ENCODE results near the gene RPS6KL1. TPM values are rescaled to one million over a fixed set of nuclear protein-coding genes. Genes with fewer than 3 reads are reported as not detected.

RPS6KL1 gene
- total RNA-seq, 1 experiment from 2014 or later, result 17.9 TPM

GRCh38 chr14:74886001-74886400, 37.1 kb downstream of the RPS6KL1 start:
- ChIA-PET POLR2A (ENCODE audit: unreplicated experiment) (interaction anchor here (0.6 kb wide), 1 partner anchor 241 kb away, joined by 4 read pairs; the partner anchor contains the start of gene NEK9), CTCF (no interaction called here)
- BruUV-seq (replicated peaks), result no TSS peak
- H3K9ac ChIP-seq (ENCODE audit: low read length), result no peak overlapping the region
- peaks cover 33% of the 10 kb centered on the region; the same call in 1 of the 2 replicates for H3K36me3 ChIP-seq (ENCODE audit: low read depth, low read length)
- TF ChIP-seq EZH2phosphoT487 (IDR thresholded peaks at IDR 0.05; ENCODE audit: borderline replicate concordance, low read length) (no peak), EZH2 (IDR thresholded peaks at IDR 0.05; ENCODE audit: low read length, unreplicated experiment) (no peak), CTCF (conservative IDR thresholded peaks at IDR 0.05; ENCODE audit: low read depth, low read length) (no peak)
- no peaks in the 10 kb centered on the region for H3K9me3 ChIP-seq (ENCODE audit: low read length)
- no peak overlapping the region for H3K27ac ChIP-seq (ENCODE audit: low read length)
- peaks cover 15% of the 10 kb centered on the region for H3K4me1 ChIP-seq (ENCODE audit: insufficient read depth, low read length)
- H4K20me1 ChIP-seq (ENCODE audit: low read length), result peaks cover 27% of the 10 kb centered on the region
- H3K4me3 ChIP-seq (ENCODE audit: low read length), result no peak overlapping the region
- no peaks in the 10 kb centered on the region for H3K27me3 ChIP-seq (ENCODE audit: low read length)
- H3K79me2 ChIP-seq (ENCODE audit: low read length), result peaks cover 75% of the 10 kb centered on the region
- H3K4me2 ChIP-seq (ENCODE audit: low read length), result no peak overlapping the region
- intact Hi-C loops (cut with micrococcal nuclease), result no loop called here
- H2AFZ ChIP-seq (ENCODE audit: low read length), result no peak overlapping the region
- no peaks in the 10 kb centered on the region for H3K9me2 ChIP-seq (replicated peaks; ENCODE audit: low read length)
- DNase-seq (no peak), ATAC-seq (no peak)
- no peaks in the 10 kb centered on the region for H3F3A ChIP-seq (ENCODE audit: low read length, unreplicated experiment)

GRCh38 chr14:74882103-74882920, 40.7 kb downstream of the RPS6KL1 start:
- BruUV-seq (replicated peaks), result TSS peak; percentile 59
- Histone ChIP-seq H3K9me3 (ENCODE audit: low read length) (no peaks in the 10 kb centered on the region), H3K27ac (ENCODE audit: low read length) (peak overlapping the region; percentile 46; the same call in 1 of the 2 replicates), H3K4me1 (ENCODE audit: insufficient read depth, low read length) (peaks cover 27% of the 10 kb centered on the region), H2AFZ (ENCODE audit: low read length) (peak overlapping the region; percentile 100), H3K9me2 (replicated peaks; ENCODE audit: low read length) (no peaks in the 10 kb centered on the region), H3K27me3 (ENCODE audit: low read length) (no peaks in the 10 kb centered on the region), H4K20me1 (ENCODE audit: low read length) (peaks cover 24% of the 10 kb centered on the region), H3K9ac (ENCODE audit: low read length) (peak overlapping the region; percentile 92), H3K4me2 (ENCODE audit: low read length) (peak overlapping the region; percentile 80), H3F3A (ENCODE audit: low read length, unreplicated experiment) (no peaks in the 10 kb centered on the region), H3K36me3 (ENCODE audit: low read depth, low read length) (peaks cover 15% of the 10 kb centered on the region; the same call in 1 of the 2 replicates), H3K4me3 (ENCODE audit: low read length) (peak overlapping the region; percentile 94), H3K79me2 (ENCODE audit: low read length) (peaks cover 60% of the 10 kb centered on the region)
- intact Hi-C loops (cut with micrococcal nuclease), result loop anchor here (2.0 kb wide), 1 partner anchor 22 kb away; no protein-coding TSS in a partner anchor
- ChIA-PET POLR2A (ENCODE audit: unreplicated experiment) (interaction anchor here (0.7 kb wide), 1 partner anchor 949 kb away, joined by 3 read pairs; no protein-coding TSS in a partner anchor), CTCF (interaction anchor here (0.5 to 1.3 kb wide), 3 partner anchors 13 to 21 kb away, joined by 4 to 18 read pairs (median 5); no protein-coding TSS in a partner anchor)
- no peak for TF ChIP-seq CTCF (conservative IDR thresholded peaks at IDR 0.05; ENCODE audit: low read depth, low read length)
- no peak for TF ChIP-seq EZH2phosphoT487 (IDR thresholded peaks at IDR 0.05; ENCODE audit: borderline replicate concordance, low read length)
- TF ChIP-seq EZH2 (IDR thresholded peaks at IDR 0.05; ENCODE audit: low read length, unreplicated experiment), result no peak
- ATAC-seq (peak; percentile 57), DNase-seq (peak; percentile 39)
